WERI-Rb-1 (cell line): ENCODE measurements around the gene TMEM100.
A peak's percentile ranks its signal among the peaks of the same experiment; 100 is the strongest.

Experiments used
- DNase-seq: peaks from one replicate; pipeline ENCODE4 v3.0.0-alpha.2; 2020
- H3K27ac ChIP-seq: fragments of 250-450 bp; sonication (Bioruptor Pico); 2 replicates; pipeline ENCODE4 v1.5.1; 2020; ENCODE audit warnings: mild to moderate bottlenecking, moderate library complexity
- H3K27me3 ChIP-seq: fragments of 250-450 bp; sonication (Bioruptor Pico); 2 replicates; pipeline ENCODE4 v1.5.1; 2021; ENCODE audit warnings: mild to moderate bottlenecking, low read depth, moderate library complexity; ENCODE audit not compliant: insufficient read depth, severe bottlenecking
- H3K36me3 ChIP-seq: fragments of 250-450 bp; sonication (Bioruptor Pico); 2 replicates; pipeline ENCODE4 v1.5.1; 2020; ENCODE audit warnings: mild to moderate bottlenecking, moderate library complexity
- H3K4me3 ChIP-seq: 2 replicates; pipeline ENCODE4 v1.5.1; 2011; ENCODE audit warnings: low read depth, mild to moderate bottlenecking, control low read depth, low read length
- H3K9me3 ChIP-seq: fragments of 250-450 bp; sonication (Bioruptor Pico); 2 replicates; pipeline ENCODE4 v1.5.1; 2021; ENCODE audit warnings: mild to moderate bottlenecking, moderate library complexity; ENCODE audit not compliant: severe bottlenecking
- CTCF ChIP-seq: IDR thresholded peaks from 2 replicates; pipeline ENCODE4 v1.5.1; 2011; ENCODE audit warnings: low read depth, mild to moderate bottlenecking, control low read depth, inconsistent platforms, low read length

TMEM100 gene

DNA sequence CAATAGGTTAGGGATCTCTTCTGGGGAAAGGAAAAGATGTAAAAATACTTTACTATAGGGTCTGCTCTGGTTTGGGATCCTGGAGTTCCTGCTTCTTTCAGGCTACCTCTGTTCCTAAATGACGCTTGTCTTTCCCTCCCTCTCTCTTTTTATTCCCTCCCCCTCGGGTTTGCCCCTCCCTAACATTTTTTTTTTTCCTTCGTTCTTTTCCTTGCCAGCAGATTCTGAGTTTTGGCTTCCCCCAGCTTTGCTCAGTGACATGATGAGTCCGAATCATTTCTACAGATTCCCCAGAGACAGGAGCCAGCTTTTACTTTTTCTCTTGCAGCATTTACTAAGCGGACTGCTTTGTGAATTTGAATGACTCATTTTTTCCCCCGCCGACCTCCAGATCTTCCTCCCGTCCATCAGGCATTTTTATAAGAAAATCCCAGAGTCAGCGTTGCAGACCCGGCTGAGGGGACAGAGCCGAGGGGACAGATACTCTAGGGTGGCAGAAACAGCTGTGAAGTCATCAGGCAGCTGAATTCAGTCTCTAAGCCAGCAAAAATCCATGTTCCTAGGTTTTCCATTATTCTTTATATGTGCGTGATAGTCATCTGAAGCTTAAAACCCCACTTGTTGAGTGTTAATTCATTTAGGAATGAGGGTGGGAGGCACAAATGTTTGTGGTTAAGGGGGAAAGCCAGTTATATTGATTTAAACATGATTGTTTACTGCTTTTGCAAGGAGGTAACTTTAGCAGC lies at the start of gene TMEM100:
TSS of gene TMEM100 (minus strand) at position 123 of the 746 bp plus-strand sequence. CDS start 1,794 bp downstream, outside the sequence.
- TF ChIP-seq CTCF, result no peak
- no peaks in the 10 kb centered on the region for H3K36me3 ChIP-seq
- peaks cover 21% of the 10 kb centered on the region for H3K27me3 ChIP-seq
- no peak within 1 kb of the TSS for H3K27ac ChIP-seq
- no peaks in the 10 kb centered on the region for H3K9me3 ChIP-seq
- no peak within 1 kb of the TSS for H3K4me3 ChIP-seq
- no peak for DNase-seq

GRCh38 chr17:55772086-55772485 lies 49.4 kb upstream of the TMEM100 start:
- no peaks in the 10 kb centered on the region for H3K36me3 ChIP-seq
- H3K27ac ChIP-seq, result no peak overlapping the region
- no peaks in the 10 kb centered on the region for H3K9me3 ChIP-seq
- no peaks in the 10 kb centered on the region for H3K27me3 ChIP-seq
- no peak for TF ChIP-seq CTCF
- no peak overlapping the region for H3K4me3 ChIP-seq
- DNase-seq, result no peak

- no peaks in the 10 kb centered on the region for H3K9me3 ChIP-seq
- no peaks in the 10 kb centered on the region for H3K36me3 ChIP-seq
- no peak for DNase-seq
- H3K27ac ChIP-seq, result no peak overlapping the region
- peak; percentile 45 for TF ChIP-seq CTCF
- no peaks in the 10 kb centered on the region for H3K27me3 ChIP-seq
- H3K4me3 ChIP-seq, result no peak overlapping the region
Observed at GRCh38 chr17:55770196-55770870, 47.7 kb upstream of the TMEM100 start.

GRCh38 chr17:55769625-55770000 lies 46.9 kb upstream of the TMEM100 start:
- H3K27me3 ChIP-seq, result no peaks in the 10 kb centered on the region
- no peak for DNase-seq
- no peaks in the 10 kb centered on the region for H3K36me3 ChIP-seq
- no peak overlapping the region for H3K4me3 ChIP-seq
- no peak overlapping the region for H3K27ac ChIP-seq
- TF ChIP-seq CTCF, result no peak
- no peaks in the 10 kb centered on the region for H3K9me3 ChIP-seq

- no peaks in the 10 kb centered on the region for H3K9me3 ChIP-seq
- DNase-seq, result no peak
- no peaks in the 10 kb centered on the region for H3K36me3 ChIP-seq
- H3K27me3 ChIP-seq, result no peaks in the 10 kb centered on the region
- no peak for TF ChIP-seq CTCF
- H3K4me3 ChIP-seq, result no peak overlapping the region
- no peak overlapping the region for H3K27ac ChIP-seq
Observed at GRCh38 chr17:55768936-55769624, 46.4 kb upstream of the TMEM100 start.
